Adrenal gland (tissue), 5 donors: ENCODE measurements around the gene DLG2.

ENCODE experiments used
- CTCF ChIP-seq, 6 experiments: fragments of 450-650 bp in 4 of 6; fragments of 200-600 bp in 2 of 6; sonication (generic) in 1 of 6; IDR thresholded peaks; 1 replicate in 5 of 6; 2 replicates in 1 of 6; pipeline versions ENCODE4 v1.5.1 to v1.8.0; 2016 to 2021; ENCODE audit warnings: antibody characterized with exemption in 6 of 6, mild to moderate bottlenecking in 2 of 6, moderate library complexity in 1 of 6
- POLR2A ChIP-seq, 2 donors: fragments of 450-650 bp; IDR thresholded peaks; one replicate each; pipeline ENCODE4 v1.6.1; 2017; ENCODE audit warnings: antibody characterized with exemption in 2 of 2, mild to moderate bottlenecking in 2 of 2, moderate library complexity in 1 of 2
- donor health status: DM: no; HTN: no; CAD: no.

DNA sequence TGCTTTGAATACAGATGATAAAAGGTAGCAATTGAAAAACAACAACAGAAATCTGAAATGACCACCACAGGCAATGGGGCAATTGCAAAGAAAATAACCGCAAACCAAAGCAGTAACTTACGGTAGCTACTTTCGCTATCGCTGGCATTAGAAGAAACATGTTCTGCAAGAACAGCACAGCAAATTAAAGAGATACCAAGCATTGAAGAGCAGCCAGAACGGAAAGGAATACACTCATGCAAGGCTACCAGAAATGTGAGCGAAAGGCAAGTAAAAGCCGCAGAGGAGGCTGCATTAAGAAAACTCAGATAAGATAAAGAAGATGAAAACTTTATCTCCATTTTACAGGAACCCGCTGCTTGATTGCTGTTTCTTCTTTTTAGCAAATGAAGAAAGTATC is 2146.9 kb downstream of the DLG2 start:
- no peak for TF ChIP-seq CTCF (IDR thresholded peaks at IDR 0.05)
- no peak for TF ChIP-seq POLR2A (IDR thresholded peaks at IDR 0.05)
